SKM-1 (cell line): Measurements from ENCODE around the gene DNAH17.

Experiments
- DNase-seq: peaks from one replicate; lab custom pipeline; 2025; ENCODE audit not compliant: unreplicated experiment; lab: John Stamatoyannopoulos, UW

Gene DNAH17

GRCh38 chr17:78576389-78577112, 645 bp downstream of the DNAH17 start:
- DNase-seq, result no peak

GRCh38 chr17:78575899-78576298, 1.3 kb downstream of the DNAH17 start:
- no peak for DNase-seq

GRCh38 chr17:78575340-78575739, 1.9 kb downstream of the DNAH17 start:
- DNase-seq, result no peak

- no peak for DNase-seq
These were observed 3.2 kb downstream of the DNAH17 start for GRCh38 chr17:78573955-78574354.

- DNase-seq, result no peak
These were observed 4.7 kb downstream of the DNAH17 start for GRCh38 chr17:78572239-78573205.

- no peak for DNase-seq
These were observed 5.9 kb downstream of the DNAH17 start for GRCh38 chr17:78571329-78571728.

- peak; percentile 30 for DNase-seq
These were observed 8.6 kb downstream of the DNAH17 start for GRCh38 chr17:78568494-78569115.

GRCh38 chr17:78567991-78568390, 9.2 kb downstream of the DNAH17 start:
- DNase-seq, result no peak

GRCh38 chr17:78566947-78567346, 10.2 kb downstream of the DNAH17 start:
- no peak for DNase-seq

- no peak for DNase-seq
These were observed 13.7 kb downstream of the DNAH17 start for GRCh38 chr17:78563189-78564145.

GRCh38 chr17:78562734-78563133, 14.5 kb downstream of the DNAH17 start:
- no peak for DNase-seq

GRCh38 chr17:78561166-78561565, 16.0 kb downstream of the DNAH17 start:
- DNase-seq, result no peak

GRCh38 chr17:78560731-78561130, 16.5 kb downstream of the DNAH17 start:
- DNase-seq, result no peak

GRCh38 chr17:78559749-78560368, 17.3 kb downstream of the DNAH17 start:
- DNase-seq, result no peak

- DNase-seq, result no peak
These were observed 18.2 kb downstream of the DNAH17 start for GRCh38 chr17:78558989-78559388.

- DNase-seq, result no peak
These were observed 18.9 kb downstream of the DNAH17 start for GRCh38 chr17:78558181-78558850.

- DNase-seq, result no peak
These were observed 19.6 kb downstream of the DNAH17 start for GRCh38 chr17:78557598-78558039.

- DNase-seq, result no peak
These were observed 20.4 kb downstream of the DNAH17 start for GRCh38 chr17:78556812-78557211.

GRCh38 chr17:78555746-78556401, 21.3 kb downstream of the DNAH17 start:
- DNase-seq, result no peak
